Tibial nerve (tissue), 4 donors: ENCODE data around the gene GATA5. TPM values are rescaled to one million over a fixed set of nuclear protein-coding genes. Genes with fewer than 3 reads are reported as not detected.

Source experiments
- DNase-seq, 2 donors: peaks; one replicate each; pipeline ENCODE4 v3.0.0-alpha.2; 2019; ENCODE audit warnings: low spot score in 2 of 2
- H3K27ac ChIP-seq, 4 donors: fragments of 200-600 bp; sonication (generic) in 3 of 4; one replicate each; pipeline ENCODE4 v1.5.1; 2017 to 2019; ENCODE audit warnings: mild to moderate bottlenecking in 1 of 4
- H3K27me3 ChIP-seq, 2 donors: fragments of 200-600 bp; sonication (generic) in 1 of 2; one replicate each; pipeline versions ENCODE4 v1.5.1 to v1.6.0; 2017 to 2019
- H3K36me3 ChIP-seq, 3 donors: fragments of 200-600 bp; sonication (generic); one replicate each; pipeline ENCODE4 v1.5.1; 2018 to 2019
- H3K4me1 ChIP-seq, 4 donors: fragments of 200-600 bp; sonication (generic) in 3 of 4; one replicate each; pipeline ENCODE4 v1.5.1; 2017 to 2019
- H3K4me3 ChIP-seq, 4 donors: fragments of 200-600 bp; sonication (generic) in 3 of 4; one replicate each; pipeline ENCODE4 v1.5.1; 2017 to 2019; ENCODE audit warnings: mild to moderate bottlenecking in 1 of 4, moderate library complexity in 1 of 4
- H3K9me3 ChIP-seq, 4 donors: fragments of 200-600 bp; sonication (generic) in 3 of 4; one replicate each; pipeline ENCODE4 v1.5.1; 2017 to 2019
- CTCF ChIP-seq, 5 experiments: fragments of 200-600 bp in 3 of 5; fragments of 450-650 bp in 2 of 5; sonication (generic) in 3 of 5; IDR thresholded peaks; one replicate each; pipeline ENCODE4 v1.5.1; 2016 to 2019; ENCODE audit warnings: antibody characterized with exemption in 5 of 5, mild to moderate bottlenecking in 3 of 5, moderate library complexity in 2 of 5
- EP300 ChIP-seq, 2 donors: sonication (generic); formaldehyde crosslinking; IDR thresholded peaks; one replicate each; pipeline ENCODE4 v1.6.1; 2017; ENCODE audit warnings: antibody characterized with exemption in 2 of 2, mild to moderate bottlenecking in 1 of 2
- POLR2A ChIP-seq, 2 donors: fragments of 450-650 bp; IDR thresholded peaks; one replicate each; pipeline ENCODE4 v1.6.1; 2017; ENCODE audit warnings: antibody characterized with exemption in 2 of 2, mild to moderate bottlenecking in 2 of 2, moderate library complexity in 2 of 2
- WGBS, 2 donors: methylation state at CpG; one replicate each; pipeline ENCODE4 v1.1.5; 2018; 5-methylcytosine and 5-hydroxymethylcytosine counted together
- total RNA-seq, 4 donors: library from RNA; depleted of rRNA; stranded (reverse); fragments of >200 nt; gene quantifications; one replicate each; pipeline ENCODE4 v1.1.0, GENCODE V29; 2016

The GATA5 gene
- total RNA-seq, 4 donors from 2014 or later, result 0.20 TPM; not detected in 3

DNA sequence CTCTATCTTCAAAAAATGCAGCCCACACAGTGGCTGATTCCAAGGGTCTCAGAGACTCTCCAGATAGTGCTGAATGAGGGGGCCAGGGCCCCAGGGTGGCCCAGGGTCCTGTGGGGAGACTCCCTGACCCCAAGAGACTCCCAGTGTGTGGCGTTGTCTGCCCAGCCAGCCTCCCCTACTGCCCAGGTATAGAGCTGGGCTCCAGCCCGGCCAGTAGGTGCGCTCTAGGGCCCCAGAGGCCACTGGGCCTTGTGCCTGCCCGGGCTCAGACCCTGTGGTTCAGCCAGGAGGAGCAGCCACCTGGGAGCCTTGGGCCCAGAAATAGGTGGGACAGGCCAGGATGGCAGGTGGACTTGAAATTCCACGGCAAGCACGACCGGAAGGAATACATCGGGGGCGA lies 30.3 kb upstream of the GATA5 start:
- TF ChIP-seq CTCF (IDR thresholded peaks at IDR 0.05), result no peak
- no peak for TF ChIP-seq POLR2A (IDR thresholded peaks at IDR 0.05)
- TF ChIP-seq EP300 (IDR thresholded peaks at IDR 0.05), result no peak
- Histone ChIP-seq H3K36me3 (no peaks in the 10 kb centered on the region), H3K4me3 (no peak overlapping the region), H3K27ac (no peak overlapping the region), H3K27me3 (no peaks in the 10 kb centered on the region), H3K9me3 (no peaks in the 10 kb centered on the region), H3K4me1 (no peaks in the 10 kb centered on the region)
- no peak for DNase-seq
- WGBS, 2 donors, result 70 to 73% methylated on average over 7 of the region's 9 CpGs

DNA sequence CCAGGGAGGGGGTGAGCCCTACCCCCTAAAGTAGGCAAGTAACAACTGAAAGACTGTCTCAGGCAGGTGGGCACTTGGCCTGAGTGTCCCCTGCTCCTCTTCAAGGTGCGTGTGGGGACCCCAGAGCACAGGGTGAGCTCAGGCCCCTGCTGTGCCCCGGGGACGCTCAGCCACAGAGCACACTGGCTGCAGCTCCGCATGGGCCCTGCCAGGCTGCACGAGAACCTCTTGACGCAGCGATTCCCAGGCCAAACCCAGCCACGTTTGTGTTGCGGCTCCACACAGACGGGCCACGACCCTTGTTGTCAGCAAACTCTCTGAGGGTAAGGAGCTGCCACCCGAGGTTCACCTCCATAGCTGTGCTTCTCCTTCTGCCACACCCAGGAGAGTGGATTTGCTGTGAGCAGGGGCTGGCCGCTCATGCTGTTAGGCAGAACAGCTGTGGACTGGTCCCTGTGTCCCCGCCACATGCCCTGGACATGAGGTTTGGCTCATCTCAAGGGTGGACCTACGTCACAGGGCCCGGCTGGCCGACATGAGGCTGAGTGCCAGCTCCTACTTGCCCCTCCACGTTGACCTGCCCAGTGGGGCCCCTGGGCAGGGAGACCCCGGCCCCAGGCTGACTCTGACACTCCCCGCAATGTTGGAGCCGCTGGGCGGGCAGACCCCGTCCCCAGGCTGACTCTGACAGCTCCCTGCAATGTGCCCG lies 29.7 kb upstream of the GATA5 start:
- DNase-seq, result no peak
- H3K9me3 ChIP-seq, result no peaks in the 10 kb centered on the region
- WGBS, 2 donors, result 80 to 84% methylated on average over 10 to 21 of the region's 24 CpGs
- no peaks in the 10 kb centered on the region for H3K27me3 ChIP-seq
- H3K27ac ChIP-seq, result no peak overlapping the region
- H3K36me3 ChIP-seq, result no peaks in the 10 kb centered on the region
- no peak overlapping the region for H3K4me3 ChIP-seq
- H3K4me1 ChIP-seq, result peaks cover 0 to 2% (median under 1%) of the 10 kb centered on the region in 4 donors
- TF ChIP-seq CTCF (IDR thresholded peaks at IDR 0.05), result no peak
- no peak for TF ChIP-seq POLR2A (IDR thresholded peaks at IDR 0.05)
- no peak for TF ChIP-seq EP300 (IDR thresholded peaks at IDR 0.05)

DNA sequence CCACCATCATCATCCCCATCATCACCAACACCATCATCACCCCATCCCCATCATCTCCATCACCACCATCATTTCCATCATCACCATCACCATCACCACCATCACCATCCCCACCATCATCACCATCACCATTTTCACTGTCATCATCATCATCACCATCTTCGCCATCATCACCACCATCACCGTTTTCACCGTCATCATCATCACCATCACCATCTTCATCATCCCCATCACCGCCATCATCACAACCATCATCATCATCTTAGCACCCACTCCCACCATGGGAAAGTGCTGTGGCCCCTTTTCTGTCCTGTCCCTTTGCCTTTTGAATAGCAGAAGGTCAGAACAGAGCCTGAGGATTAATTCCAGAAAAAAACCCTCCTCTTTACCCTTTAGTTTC lies 28.5 kb upstream of the GATA5 start:
- no peaks in the 10 kb centered on the region for H3K9me3 ChIP-seq
- H3K27ac ChIP-seq, result no peak overlapping the region
- DNase-seq, result no peak
- TF ChIP-seq EP300 (IDR thresholded peaks at IDR 0.05) (no peak), CTCF (IDR thresholded peaks at IDR 0.05) (no peak), POLR2A (IDR thresholded peaks at IDR 0.05) (no peak)
- H3K4me1 ChIP-seq, result peaks cover 0 to 9% (median 2%) of the 10 kb centered on the region in 4 donors
- 81 to 95% methylated on average over 4 of the region's 4 CpGs for WGBS, 2 donors
- H3K36me3 ChIP-seq, result no peaks in the 10 kb centered on the region
- peaks cover 0 to 7% of the 10 kb centered on the region in 2 donors for H3K27me3 ChIP-seq
- H3K4me3 ChIP-seq, result no peak overlapping the region

DNA sequence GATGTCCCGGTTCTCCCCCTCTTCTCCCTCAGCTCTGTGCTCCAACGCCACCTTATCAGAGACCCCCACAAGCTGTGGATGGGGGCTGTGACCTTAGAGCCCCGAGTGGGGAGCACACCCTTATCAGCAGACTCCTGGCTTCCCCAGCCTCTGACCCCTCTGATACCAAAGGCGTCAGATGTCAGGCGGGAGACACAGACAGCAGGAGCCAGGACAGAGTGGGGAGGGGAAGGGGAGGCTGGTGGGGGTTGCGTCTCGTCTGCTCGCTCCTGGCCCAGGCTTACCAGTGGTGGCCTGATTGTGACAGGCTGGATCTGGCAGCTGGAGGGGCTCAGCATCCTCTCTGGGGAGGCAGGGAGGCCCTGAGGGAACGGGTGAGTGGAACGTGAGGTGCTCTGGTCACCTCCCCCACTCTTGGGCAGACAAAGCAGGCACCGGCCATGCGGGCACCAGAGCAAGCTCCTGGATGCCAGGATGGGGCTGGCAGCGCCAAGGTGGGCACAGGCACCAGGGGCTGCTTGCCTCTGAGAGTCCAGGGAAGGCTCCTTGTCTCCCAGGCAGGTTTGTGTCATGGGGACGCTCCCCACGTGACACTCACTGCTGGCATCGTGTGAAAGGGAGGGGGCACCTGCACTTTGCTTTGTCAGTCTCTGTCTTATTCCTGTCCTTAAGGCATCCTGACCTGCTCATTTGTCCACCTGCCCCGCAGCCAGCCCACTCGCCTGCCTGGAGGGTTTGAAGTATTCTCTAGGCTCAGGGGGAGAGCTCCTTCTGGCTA lies 27.8 kb upstream of the GATA5 start:
- peaks cover 0 to 9% (median 2%) of the 10 kb centered on the region in 4 donors for H3K4me1 ChIP-seq
- no peak overlapping the region for H3K27ac ChIP-seq
- no peaks in the 10 kb centered on the region for H3K9me3 ChIP-seq
- no peak for TF ChIP-seq EP300 (IDR thresholded peaks at IDR 0.05)
- no peak for TF ChIP-seq CTCF (IDR thresholded peaks at IDR 0.05)
- TF ChIP-seq POLR2A (IDR thresholded peaks at IDR 0.05), result no peak
- no peak overlapping the region for H3K4me3 ChIP-seq
- WGBS, 2 donors, result 54 to 56% methylated on average over 17 to 18 of the region's 18 CpGs
- DNase-seq, result no peak
- H3K36me3 ChIP-seq, result no peaks in the 10 kb centered on the region
- peaks cover 0 to 11% of the 10 kb centered on the region in 2 donors for H3K27me3 ChIP-seq

DNA sequence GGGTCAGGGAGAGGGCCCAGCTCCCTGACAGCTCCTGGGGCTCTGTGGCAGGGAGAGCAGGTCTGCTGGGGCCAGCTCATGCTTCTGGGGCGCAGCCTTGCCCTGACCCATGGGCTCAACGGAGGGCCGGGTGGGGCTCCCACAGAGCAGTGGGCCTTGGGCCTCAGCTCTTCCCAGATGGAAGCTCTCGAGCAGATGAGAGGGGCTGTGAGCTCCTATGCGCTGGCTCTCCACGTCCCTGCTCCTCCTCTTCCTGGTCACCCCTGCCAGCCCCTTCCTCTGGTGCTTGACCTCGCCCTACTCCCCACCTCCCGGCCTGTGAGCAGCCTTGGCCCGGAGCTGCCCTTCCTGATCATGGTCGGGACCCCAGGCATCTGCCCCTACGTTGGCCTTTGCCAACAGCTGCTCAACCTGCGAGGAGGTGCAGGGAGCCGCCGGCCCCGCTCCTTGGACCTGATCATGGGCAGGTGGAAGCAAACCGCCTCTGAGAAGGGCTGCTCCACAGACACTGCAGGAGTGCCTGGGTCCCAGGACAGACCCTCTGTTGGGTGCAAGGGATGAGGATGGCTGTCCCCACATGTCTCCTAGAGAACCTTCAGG lies 26.8 kb upstream of the GATA5 start:
- WGBS, 2 donors, result 77 to 80% methylated on average over 15 to 16 of the region's 16 CpGs
- H3K4me3 ChIP-seq, result no peak overlapping the region
- DNase-seq, result no peak
- H3K27ac ChIP-seq, result no peak overlapping the region
- peaks cover 0 to 11% of the 10 kb centered on the region in 2 donors for H3K27me3 ChIP-seq
- no peaks in the 10 kb centered on the region for H3K9me3 ChIP-seq
- TF ChIP-seq CTCF (IDR thresholded peaks at IDR 0.05), result no peak
- no peak for TF ChIP-seq EP300 (IDR thresholded peaks at IDR 0.05)
- TF ChIP-seq POLR2A (IDR thresholded peaks at IDR 0.05), result no peak
- H3K4me1 ChIP-seq, result peaks cover 0 to 9% (median 2%) of the 10 kb centered on the region in 4 donors
- H3K36me3 ChIP-seq, result no peaks in the 10 kb centered on the region
